ENCODE results near the gene TFF1. TPM values are rescaled to one million over a fixed set of nuclear protein-coding genes. Genes with fewer than 3 reads are reported as not detected.

Gene TFF1
- total RNA-seq, 1 experiment from 2014 or later: 111 TPM

DNA sequence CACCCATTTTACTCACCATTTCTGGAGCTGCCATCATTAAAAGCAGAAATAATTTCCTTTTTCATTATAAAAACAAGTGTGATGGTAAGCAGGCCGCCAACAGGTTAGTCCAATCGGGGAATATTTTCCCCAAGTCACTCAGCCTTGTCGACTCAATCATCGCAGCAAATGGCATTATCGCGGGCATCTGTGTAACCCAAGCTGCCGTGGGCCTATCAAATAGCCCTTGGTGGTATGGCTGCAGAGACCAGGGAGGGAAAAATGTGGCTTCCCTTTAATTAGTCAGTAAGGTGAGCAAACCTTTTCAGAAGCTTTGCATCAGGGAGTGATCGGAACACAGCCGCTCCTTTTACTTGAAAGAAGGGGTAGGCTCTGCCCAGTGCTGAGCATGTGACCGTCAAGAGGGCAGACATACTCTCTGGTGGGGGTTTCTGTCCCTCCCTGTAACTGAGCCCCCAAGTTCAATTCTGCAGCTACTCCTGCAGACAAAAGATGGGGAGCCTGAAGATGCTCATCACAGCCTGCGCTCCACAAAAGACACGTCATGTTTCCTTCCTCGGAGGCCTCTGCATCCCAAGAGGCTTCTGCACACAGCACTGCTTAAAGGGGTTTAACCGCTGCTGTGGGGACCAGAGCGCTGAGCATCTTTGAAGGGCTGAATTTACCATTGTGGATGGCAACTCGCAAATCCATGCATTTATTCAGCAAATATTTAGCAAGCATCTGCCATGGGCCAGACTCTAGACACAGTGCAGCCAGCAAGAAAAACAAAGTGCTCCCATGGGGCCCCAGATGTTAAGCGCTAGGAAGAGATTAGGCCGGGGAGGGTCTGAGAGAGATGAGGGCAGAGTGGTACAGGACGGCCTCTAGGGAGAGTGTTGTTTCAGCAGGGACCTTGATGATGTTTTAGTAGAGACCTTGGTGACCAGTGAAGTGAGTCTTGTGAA is 30.7 kb upstream of the TFF1 start:
- H3K9me2 ChIP-seq (replicated peaks; ENCODE audit: low read length): no peaks in the 10 kb centered on the region
- no peak overlapping the region for H3K9ac ChIP-seq (ENCODE audit: low read length)
- intact Hi-C loops (cut with micrococcal nuclease): no loop called here
- H2AFZ ChIP-seq (ENCODE audit: low read length): no peak overlapping the region
- no peaks in the 10 kb centered on the region for H3K79me2 ChIP-seq (ENCODE audit: low read length)
- no peak overlapping the region for H3K4me2 ChIP-seq (ENCODE audit: low read length)
- DNase-seq (no peak), ATAC-seq (no peak)
- H3K27ac ChIP-seq (ENCODE audit: low read length): no peak overlapping the region
- no peaks in the 10 kb centered on the region for H3K27me3 ChIP-seq (ENCODE audit: low read length)
- BruUV-seq (replicated peaks): no TSS peak
- no peaks in the 10 kb centered on the region for H3K36me3 ChIP-seq (ENCODE audit: low read depth, low read length)
- H4K20me1 ChIP-seq (ENCODE audit: low read length): no peaks in the 10 kb centered on the region
- H3K4me3 ChIP-seq (ENCODE audit: low read length): no peak overlapping the region
- H3K9me3 ChIP-seq (ENCODE audit: low read length): no peaks in the 10 kb centered on the region
- H3F3A ChIP-seq (ENCODE audit: low read length, unreplicated experiment): no peaks in the 10 kb centered on the region
- POLR2A ChIA-PET (ENCODE audit: unreplicated experiment): no interaction called here
- H3K4me1 ChIP-seq (ENCODE audit: insufficient read depth, low read length): peaks cover 14% of the 10 kb centered on the region
- CTCF ChIA-PET: no interaction called here
- TF ChIP-seq EZH2 (IDR thresholded peaks at IDR 0.05; ENCODE audit: low read length, unreplicated experiment) (no peak), EZH2phosphoT487 (IDR thresholded peaks at IDR 0.05; ENCODE audit: borderline replicate concordance, low read length) (no peak)
- TF ChIP-seq, protein P1, sequence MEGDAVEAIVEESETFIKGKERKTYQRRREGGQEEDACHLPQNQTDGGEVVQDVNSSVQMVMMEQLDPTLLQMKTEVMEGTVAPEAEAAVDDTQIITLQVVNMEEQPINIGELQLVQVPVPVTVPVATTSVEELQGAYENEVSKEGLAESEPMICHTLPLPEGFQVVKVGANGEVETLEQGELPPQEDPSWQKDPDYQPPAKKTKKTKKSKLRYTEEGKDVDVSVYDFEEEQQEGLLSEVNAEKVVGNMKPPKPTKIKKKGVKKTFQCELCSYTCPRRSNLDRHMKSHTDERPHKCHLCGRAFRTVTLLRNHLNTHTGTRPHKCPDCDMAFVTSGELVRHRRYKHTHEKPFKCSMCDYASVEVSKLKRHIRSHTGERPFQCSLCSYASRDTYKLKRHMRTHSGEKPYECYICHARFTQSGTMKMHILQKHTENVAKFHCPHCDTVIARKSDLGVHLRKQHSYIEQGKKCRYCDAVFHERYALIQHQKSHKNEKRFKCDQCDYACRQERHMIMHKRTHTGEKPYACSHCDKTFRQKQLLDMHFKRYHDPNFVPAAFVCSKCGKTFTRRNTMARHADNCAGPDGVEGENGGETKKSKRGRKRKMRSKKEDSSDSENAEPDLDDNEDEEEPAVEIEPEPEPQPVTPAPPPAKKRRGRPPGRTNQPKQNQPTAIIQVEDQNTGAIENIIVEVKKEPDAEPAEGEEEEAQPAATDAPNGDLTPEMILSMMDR (conservative IDR thresholded peaks at IDR 0.05; ENCODE audit: low read depth, low read length): no peak

DNA sequence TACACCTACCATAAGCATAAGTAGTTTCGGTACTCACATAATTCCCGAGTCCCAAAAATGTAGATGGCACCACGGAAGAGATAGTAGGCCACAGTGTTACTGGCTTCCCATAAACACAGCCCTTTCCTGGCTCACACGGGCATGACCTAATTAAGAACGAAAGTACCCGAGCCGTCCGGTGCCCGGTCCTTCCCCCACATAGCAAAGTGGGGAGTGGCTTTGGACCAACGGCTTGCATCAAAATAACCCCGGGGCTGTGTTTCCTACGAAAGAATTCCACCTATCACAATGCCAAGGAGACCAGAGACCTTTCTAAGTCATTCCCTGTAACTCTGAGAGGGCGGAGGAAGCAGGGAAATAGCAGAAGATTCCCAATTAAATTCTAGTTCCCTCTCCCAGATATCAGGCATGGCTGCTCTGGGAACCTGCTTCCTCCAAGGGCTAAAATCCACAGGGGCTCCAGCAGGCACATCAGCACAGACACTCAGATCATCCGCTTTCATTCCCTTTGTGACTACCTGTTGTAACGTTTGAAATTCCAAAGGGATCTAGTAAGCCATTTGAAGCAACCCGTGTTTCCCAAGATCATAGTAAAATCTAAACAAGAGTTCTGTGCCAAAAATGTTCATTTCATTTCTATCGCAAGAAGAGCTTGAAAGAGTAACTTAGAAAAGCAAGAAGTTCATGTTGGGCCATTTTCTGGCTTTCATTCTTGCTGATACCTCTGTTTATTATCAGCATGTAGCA is 29.7 kb upstream of the TFF1 start, which contains the start of gene TMPRSS3:
TSS of gene TMPRSS3 (minus strand) at position 148 of the 747 bp plus-strand sequence. CDS start 635 bp downstream, outside the sequence.
- no peak within 1 kb of the TSS for H3K9ac ChIP-seq (ENCODE audit: low read length)
- H2AFZ ChIP-seq (ENCODE audit: low read length): no peak within 1 kb of the TSS
- no peaks in the 10 kb centered on the region for H3K36me3 ChIP-seq (ENCODE audit: low read depth, low read length)
- ATAC-seq: no peak
- no peaks in the 10 kb centered on the region for H4K20me1 ChIP-seq (ENCODE audit: low read length)
- TF ChIP-seq, protein P1 (conservative IDR thresholded peaks at IDR 0.05; ENCODE audit: low read depth, low read length): no peak
- no peak for TF ChIP-seq EZH2phosphoT487 (IDR thresholded peaks at IDR 0.05; ENCODE audit: borderline replicate concordance, low read length)
- no peak for TF ChIP-seq EZH2 (IDR thresholded peaks at IDR 0.05; ENCODE audit: low read length, unreplicated experiment)
- H3K4me3 ChIP-seq (ENCODE audit: low read length): no peak within 1 kb of the TSS
- no peak within 1 kb of the TSS for H3K27ac ChIP-seq (ENCODE audit: low read length)
- no peaks in the 10 kb centered on the region for H3K27me3 ChIP-seq (ENCODE audit: low read length)
- BruUV-seq (replicated peaks): no TSS peak
- intact Hi-C loops (cut with micrococcal nuclease): no loop called here
- H3K79me2 ChIP-seq (ENCODE audit: low read length): no peaks in the 10 kb centered on the region
- H3K9me3 ChIP-seq (ENCODE audit: low read length): no peaks in the 10 kb centered on the region
- ChIA-PET CTCF (no interaction called here), POLR2A (ENCODE audit: unreplicated experiment) (no interaction called here)
- H3K9me2 ChIP-seq (replicated peaks; ENCODE audit: low read length): no peaks in the 10 kb centered on the region
- H3F3A ChIP-seq (ENCODE audit: low read length, unreplicated experiment): no peaks in the 10 kb centered on the region
- DNase-seq: no peak
- no peak within 1 kb of the TSS for H3K4me2 ChIP-seq (ENCODE audit: low read length)
- H3K4me1 ChIP-seq (ENCODE audit: insufficient read depth, low read length): peaks cover 14% of the 10 kb centered on the region

Data from PC-3 (cell line).